B cell (primary cell): ENCODE data around the gene STXBP6. TPM values are rescaled to one million over a fixed set of nuclear protein-coding genes. Genes with fewer than 3 reads are reported as not detected.

Experiments
- ATAC-seq: fragments of 200-7000 bp; cut with Tn5 transposase; one replicate; pipeline ENCODE4 v1.10.0; 2021; ENCODE audit warnings: low read depth, mild to moderate bottlenecking, moderate number of reproducible peaks, moderate library complexity
- CTCF ChIA-PET: fragments of 350-600 bp; sonication (Branson Sonifier 250); formaldehyde crosslinking; loops from one replicate; lab custom pipeline; 2021; ENCODE audit warnings: antibody characterized with exemption, inconsistent platforms; lab: Charles Lee
- POLR2A ChIA-PET: fragments of 350-600 bp; sonication (Branson Sonifier 250); formaldehyde crosslinking; loops from one replicate; lab custom pipeline; 2021; ENCODE audit warnings: antibody characterized with exemption; lab: Charles Lee
- DNase-seq: peaks from one replicate; pipeline ENCODE4 v3.0.0; 2013
- H2AFZ ChIP-seq: 2 replicates; pipeline ENCODE4 v1.6.1; 2012; ENCODE audit warnings: mild to moderate bottlenecking, low read depth, low read length; ENCODE audit not compliant: insufficient read depth, poor library complexity, severe bottlenecking
- H3K27ac ChIP-seq, 2 donors: 1 replicate in 1 of 2; 2 replicates in 1 of 2; pipeline ENCODE4 v1.5.1; 2012 to 2013; ENCODE audit warnings: low read length in 2 of 2, mild to moderate bottlenecking in 2 of 2, moderate library complexity in 1 of 2
- H3K27me3 ChIP-seq, 4 experiments: fragments of 200-600 bp in 1 of 4; sonication (generic) in 1 of 4; replicated peaks in 1 of 4; 1 replicate in 2 of 4; 2 replicates in 2 of 4; pipeline versions ENCODE4 v1.6.1 to v1.7.0; 2013 to 2016; ENCODE audit warnings: low read length in 3 of 4, mild to moderate bottlenecking in 2 of 4, mixed read lengths in 1 of 4, moderate library complexity in 1 of 4; ENCODE audit not compliant: insufficient read depth in 4 of 4, control insufficient read depth in 3 of 4; ENCODE audit errors: control extremely low read depth in 1 of 4
- H3K36me3 ChIP-seq, 2 experiments: replicated peaks in 1 of 2; 1 replicate in 1 of 2; 2 replicates in 1 of 2; pipeline versions ENCODE4 v1.6.1 to v1.7.1; 2013; ENCODE audit warnings: low read length in 1 of 2; ENCODE audit not compliant: insufficient read depth in 2 of 2, control insufficient read depth in 1 of 2; ENCODE audit errors: control extremely low read depth in 1 of 2, extremely low read depth in 1 of 2
- H3K4me1 ChIP-seq, 2 donors: fragments of 200-600 bp in 1 of 2; sonication (generic) in 1 of 2; 1 replicate in 1 of 2; 2 replicates in 1 of 2; pipeline versions ENCODE4 v1.5.1 to v1.6.1; 2013 to 2017; ENCODE audit warnings: low read length in 2 of 2; ENCODE audit not compliant: control insufficient read depth in 2 of 2, insufficient read depth in 2 of 2
- H3K4me2 ChIP-seq: replicated peaks from 2 replicates; pipeline ENCODE3; 2012; ENCODE audit warnings: mild to moderate bottlenecking, low read depth, low read length; ENCODE audit not compliant: poor library complexity, severe bottlenecking
- H3K4me3 ChIP-seq, 5 experiments: fragments of 200-600 bp in 1 of 5; sonication (generic) in 1 of 5; 1 replicate in 3 of 5; 2 replicates in 2 of 5; pipeline versions ENCODE4 v1.5.1 to v1.7.0; 2011 to 2016; ENCODE audit warnings: low read length in 4 of 5, mild to moderate bottlenecking in 4 of 5, low read depth in 2 of 5, control low read depth in 1 of 5, moderate library complexity in 1 of 5; ENCODE audit not compliant: insufficient read depth in 1 of 5; ENCODE audit errors: control extremely low read depth in 1 of 5, extremely low read depth in 1 of 5
- H3K79me2 ChIP-seq: fragments of 200-600 bp; sonication (generic); one replicate; pipeline ENCODE4 v1.6.0; 2016; ENCODE audit warnings: low read length; ENCODE audit not compliant: control insufficient read depth, insufficient read depth
- H3K9ac ChIP-seq: fragments of 200-600 bp; sonication (generic); 2 replicates; pipeline ENCODE4 v1.6.1; 2017; ENCODE audit warnings: mild to moderate bottlenecking, low read length, moderate library complexity
- H3K9me3 ChIP-seq, 3 donors: one replicate each; pipeline versions ENCODE4 v1.6.1 to v1.7.1; 2013; ENCODE audit warnings: low read length in 2 of 3; ENCODE audit not compliant: control insufficient read depth in 2 of 3, insufficient read depth in 1 of 3; ENCODE audit errors: control extremely low read depth in 1 of 3
- H4K20me1 ChIP-seq: 2 replicates; pipeline ENCODE4 v1.6.0; 2012; ENCODE audit warnings: mild to moderate bottlenecking, low read length; ENCODE audit not compliant: insufficient read depth, control insufficient read depth, poor library complexity, severe bottlenecking
- H3K27ac Mint-ChIP-seq: one replicate; pipeline ENCODE4 v1.8.0; 2021; ENCODE audit warnings: mixed read lengths
- H3K27me3 Mint-ChIP-seq: one replicate; pipeline ENCODE4 v1.8.0; 2021; ENCODE audit warnings: mixed read lengths
- H3K4me1 Mint-ChIP-seq: one replicate; pipeline ENCODE4 v1.8.0; 2021; ENCODE audit warnings: mixed read lengths
- H3K4me3 Mint-ChIP-seq: one replicate; pipeline ENCODE4 v1.8.0; 2021; ENCODE audit warnings: mixed read lengths
- H3K9me3 Mint-ChIP-seq: one replicate; pipeline ENCODE4 v1.8.0; 2022; ENCODE audit warnings: mixed read lengths; ENCODE audit not compliant: insufficient read depth
- CTCF ChIP-seq: fragments of 200-600 bp; IDR thresholded peaks from one replicate; pipeline ENCODE4 v1.8.0; 2022; ENCODE audit warnings: antibody characterized with exemption, mild to moderate bottlenecking
- EZH2 ChIP-seq: IDR thresholded peaks from 2 replicates; pipeline ENCODE4 v1.6.1; 2012; ENCODE audit warnings: borderline replicate concordance, low read depth, mild to moderate bottlenecking, moderate library complexity, low read length; ENCODE audit not compliant: insufficient read depth, poor library complexity, severe bottlenecking
- WGBS: methylation state at CpG from one replicate; pipeline ENCODE4 v1.1.5; 2013; ENCODE audit warnings: missing lambda C conversion rate; ENCODE audit not compliant: insufficient coverage; 5-methylcytosine and 5-hydroxymethylcytosine counted together
- intact Hi-C: fragments of 100-400 bp; cut with micrococcal nuclease; formaldehyde crosslinking; loops from one replicate; pipeline ENCODE4 v1.10.0; 2022
- polyA plus RNA-seq: library from polyadenylated mRNA; depleted of rRNA; stranded (reverse); fragments of >200 nt; gene quantifications from 2 replicates; pipeline ENCODE4 v1.2.3, GENCODE V29; 2012
- total RNA-seq, 2 donors: library from RNA; stranded (reverse); fragments of 120-200 nt in 1 of 2; gene quantifications; 1 replicate in 1 of 2; 2 replicates in 1 of 2; pipeline versions ENCODE4 v1.2.3 to v1.2.4, GENCODE V29; 2013 to 2022

STXBP6 gene
- total and polyA plus RNA-seq, 2 donors (not counting 1 experiment from before 2014, with no cell fraction given) = 0.01 TPM; not detected in 1

- no peaks in the 10 kb centered on the region for H3K4me1 Mint-ChIP-seq
- Histone ChIP-seq H3K79me2 (no peaks in the 10 kb centered on the region), H3K4me2 (no peak overlapping the region), H2AFZ (no peak overlapping the region), H3K36me3 (no peaks in the 10 kb centered on the region), H3K4me3 (no peak overlapping the region), H3K9ac (no peak overlapping the region), H3K9me3 (no peaks in the 10 kb centered on the region), H3K4me1 (no peaks in the 10 kb centered on the region), H4K20me1 (no peaks in the 10 kb centered on the region), H3K27ac (no peak overlapping the region), H3K27me3 (peaks cover 0 to 4% (median 1%) of the 10 kb centered on the region in 4 experiments)
- ChIA-PET CTCF (no interaction called here), POLR2A (no interaction called here)
- H3K4me3 Mint-ChIP-seq = no peak overlapping the region
- intact Hi-C loops = no loop called here
- DNase-seq (no peak), ATAC-seq (no peak)
- no peak overlapping the region for H3K27ac Mint-ChIP-seq
- no peaks in the 10 kb centered on the region for H3K9me3 Mint-ChIP-seq
- H3K27me3 Mint-ChIP-seq = peaks cover 26% of the 10 kb centered on the region
- TF ChIP-seq CTCF (no peak), EZH2 (no peak)
- no CpG with 5 or more reads among the region's 5 CpGs for WGBS
Measured at GRCh38 chr14:24820616-24821015, 229.3 kb downstream of the STXBP6 start.

GRCh38 chr14:24818823-24819341 lies 231.1 kb downstream of the STXBP6 start:
- H3K4me2 ChIP-seq = no peak overlapping the region
- TF ChIP-seq EZH2 (no peak), CTCF (no peak)
- H3K9ac ChIP-seq = no peak overlapping the region
- intact Hi-C loops = no loop called here
- H3K27ac ChIP-seq = no peak overlapping the region
- no peaks in the 10 kb centered on the region for H3K9me3 Mint-ChIP-seq
- no peaks in the 10 kb centered on the region for H3K79me2 ChIP-seq
- H3K4me3 ChIP-seq = no peak overlapping the region
- no peak overlapping the region for H3K27ac Mint-ChIP-seq
- POLR2A ChIA-PET = no interaction called here
- CTCF ChIA-PET = no interaction called here
- DNase-seq (no peak), ATAC-seq (no peak)
- H3K27me3 ChIP-seq = peaks cover 0 to 2% (median under 1%) of the 10 kb centered on the region in 4 experiments
- no peak overlapping the region for H3K4me3 Mint-ChIP-seq
- peaks cover 26% of the 10 kb centered on the region for H3K27me3 Mint-ChIP-seq
- no peaks in the 10 kb centered on the region for H3K4me1 Mint-ChIP-seq
- no peaks in the 10 kb centered on the region for H3K4me1 ChIP-seq
- no peaks in the 10 kb centered on the region for H3K9me3 ChIP-seq
- no peak overlapping the region for H2AFZ ChIP-seq
- H3K36me3 ChIP-seq = no peaks in the 10 kb centered on the region
- 92% methylated on average over 11 of the region's 13 CpGs for WGBS
- no peaks in the 10 kb centered on the region for H4K20me1 ChIP-seq
